ENCODE data around the gene ZNF616.
A peak's percentile ranks its signal among the peaks of the same experiment; 100 is the strongest.

ZNF616 gene

DNA sequence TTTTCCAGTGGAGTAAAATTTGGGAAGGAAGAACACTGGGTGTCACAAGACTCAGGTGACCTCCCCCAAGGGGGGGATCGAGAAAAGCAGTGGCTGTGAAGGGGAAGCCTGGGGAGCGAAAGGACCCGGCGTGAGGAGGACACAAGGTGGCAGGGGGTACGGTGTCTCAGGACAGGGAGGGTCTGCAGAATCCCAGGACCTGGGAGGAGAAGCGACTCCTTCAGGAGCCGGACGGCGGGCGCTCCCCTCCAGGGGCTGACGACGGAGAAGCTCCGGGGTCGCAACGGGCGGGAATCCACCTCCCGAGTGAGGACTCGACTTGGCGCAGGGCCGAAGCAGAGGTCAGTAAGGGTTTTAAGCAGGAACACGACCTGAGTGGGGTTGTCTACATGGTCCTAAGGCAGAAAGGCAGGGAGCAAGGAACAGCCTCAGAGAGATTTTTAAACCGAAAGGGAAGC, 31.2 kb upstream of the ZNF616 start:
- in situ Hi-C loops (cut with HindIII; ENCODE audit: low sequenced_read_pairs) = no loop called here
- DNase-seq (ENCODE audit: low read depth, low spot score) = no peak
- TF ChIP-seq, protein P1, sequence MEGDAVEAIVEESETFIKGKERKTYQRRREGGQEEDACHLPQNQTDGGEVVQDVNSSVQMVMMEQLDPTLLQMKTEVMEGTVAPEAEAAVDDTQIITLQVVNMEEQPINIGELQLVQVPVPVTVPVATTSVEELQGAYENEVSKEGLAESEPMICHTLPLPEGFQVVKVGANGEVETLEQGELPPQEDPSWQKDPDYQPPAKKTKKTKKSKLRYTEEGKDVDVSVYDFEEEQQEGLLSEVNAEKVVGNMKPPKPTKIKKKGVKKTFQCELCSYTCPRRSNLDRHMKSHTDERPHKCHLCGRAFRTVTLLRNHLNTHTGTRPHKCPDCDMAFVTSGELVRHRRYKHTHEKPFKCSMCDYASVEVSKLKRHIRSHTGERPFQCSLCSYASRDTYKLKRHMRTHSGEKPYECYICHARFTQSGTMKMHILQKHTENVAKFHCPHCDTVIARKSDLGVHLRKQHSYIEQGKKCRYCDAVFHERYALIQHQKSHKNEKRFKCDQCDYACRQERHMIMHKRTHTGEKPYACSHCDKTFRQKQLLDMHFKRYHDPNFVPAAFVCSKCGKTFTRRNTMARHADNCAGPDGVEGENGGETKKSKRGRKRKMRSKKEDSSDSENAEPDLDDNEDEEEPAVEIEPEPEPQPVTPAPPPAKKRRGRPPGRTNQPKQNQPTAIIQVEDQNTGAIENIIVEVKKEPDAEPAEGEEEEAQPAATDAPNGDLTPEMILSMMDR (IDR thresholded peaks at IDR 0.05; ENCODE audit: low read depth, low read length) = no peak
- H3K4me3 ChIP-seq (ENCODE audit: low read depth, low read length) = peak overlapping the region; percentile 88

DNA sequence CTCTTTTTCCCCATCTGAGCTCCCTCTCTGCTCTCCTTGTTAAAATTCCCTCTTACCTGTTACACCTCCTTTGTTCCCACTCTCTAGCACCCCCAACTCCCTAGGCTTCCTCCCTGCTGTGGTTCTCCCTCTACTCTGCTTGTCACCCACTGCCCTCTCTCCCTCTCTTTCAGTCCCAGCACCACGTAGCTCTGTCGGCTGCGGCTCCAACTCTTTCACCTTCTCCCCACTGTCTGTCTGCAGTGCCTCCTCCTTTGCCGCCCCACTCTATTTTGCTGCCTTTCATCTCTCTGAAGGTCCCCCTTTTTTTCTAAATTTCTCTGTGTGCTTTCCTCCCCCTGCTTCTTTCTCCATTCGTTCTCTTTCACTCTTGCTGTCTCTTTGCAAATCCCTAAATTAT, 30.6 kb upstream of the ZNF616 start:
- peak overlapping the region; percentile 88 for H3K4me3 ChIP-seq (ENCODE audit: low read depth, low read length)
- in situ Hi-C loops (cut with HindIII; ENCODE audit: low sequenced_read_pairs) = no loop called here
- no peak for DNase-seq (ENCODE audit: low read depth, low spot score)
- TF ChIP-seq, protein P1 (IDR thresholded peaks at IDR 0.05; ENCODE audit: low read depth, low read length) = no peak

DNA sequence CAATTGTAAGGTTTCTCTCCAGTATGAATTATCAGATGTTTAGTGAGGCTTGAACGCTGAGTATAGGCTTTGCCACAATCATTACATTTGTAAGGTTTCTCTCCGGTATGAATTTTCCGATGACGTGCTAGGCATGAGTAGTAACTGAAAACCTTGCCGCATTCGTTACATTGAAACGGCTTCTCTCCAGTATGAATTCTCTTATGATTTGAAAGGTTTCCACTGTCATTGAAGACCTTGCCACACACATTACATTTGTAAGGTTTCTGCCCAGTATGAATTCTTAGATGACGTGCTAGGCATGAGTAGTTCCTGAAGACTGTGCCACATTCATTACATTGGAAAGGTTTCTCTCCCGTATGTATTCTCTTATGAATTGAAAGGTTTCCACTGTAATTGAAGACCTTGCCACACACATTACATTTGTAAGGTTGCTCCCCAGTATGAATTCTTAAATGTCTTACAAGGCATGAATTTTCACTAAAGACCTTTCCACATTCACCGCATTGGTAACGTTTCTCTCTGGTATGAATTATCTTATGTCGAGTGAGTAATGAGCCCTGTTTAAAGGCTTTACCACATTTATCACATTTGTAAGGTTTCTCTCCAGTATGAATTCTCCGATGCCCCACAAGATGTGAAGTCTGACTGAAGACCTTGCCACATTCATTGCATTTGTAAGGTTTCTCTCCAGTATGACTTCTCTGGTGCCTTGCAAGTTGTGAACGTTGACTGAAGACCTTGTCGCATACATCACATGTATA, 16.0 kb upstream of the ZNF616 start:
- TF ChIP-seq, protein P1 (IDR thresholded peaks at IDR 0.05; ENCODE audit: low read depth, low read length) = no peak
- no peak for DNase-seq (ENCODE audit: low read depth, low spot score)
- in situ Hi-C loops (cut with HindIII; ENCODE audit: low sequenced_read_pairs) = no loop called here
- no peak overlapping the region for H3K4me3 ChIP-seq (ENCODE audit: low read depth, low read length)

DNA sequence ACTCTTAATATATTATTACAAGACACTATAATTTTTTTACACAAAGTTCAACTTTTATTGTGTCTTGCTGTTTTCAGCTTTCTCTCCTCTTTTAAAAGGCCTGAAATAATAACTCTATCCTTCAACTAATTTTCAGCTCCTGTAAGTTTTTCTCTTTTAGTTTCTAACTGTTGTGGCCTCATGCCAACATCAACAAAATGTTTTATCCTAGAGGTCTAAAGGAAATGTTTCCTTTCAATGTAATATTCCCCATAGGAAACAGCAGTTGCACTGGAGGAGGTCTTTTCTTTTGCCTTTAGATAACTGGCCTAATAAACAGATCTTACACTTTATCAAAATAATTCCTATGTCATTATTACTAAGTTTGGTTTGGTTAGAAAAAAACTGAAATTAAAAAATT, 8.5 kb upstream of the ZNF616 start:
- in situ Hi-C loops (cut with HindIII; ENCODE audit: low sequenced_read_pairs) = no loop called here
- TF ChIP-seq, protein P1 (IDR thresholded peaks at IDR 0.05; ENCODE audit: low read depth, low read length) = no peak
- H3K4me3 ChIP-seq (ENCODE audit: low read depth, low read length) = no peak overlapping the region
- no peak for DNase-seq (ENCODE audit: low read depth, low spot score)

DNA sequence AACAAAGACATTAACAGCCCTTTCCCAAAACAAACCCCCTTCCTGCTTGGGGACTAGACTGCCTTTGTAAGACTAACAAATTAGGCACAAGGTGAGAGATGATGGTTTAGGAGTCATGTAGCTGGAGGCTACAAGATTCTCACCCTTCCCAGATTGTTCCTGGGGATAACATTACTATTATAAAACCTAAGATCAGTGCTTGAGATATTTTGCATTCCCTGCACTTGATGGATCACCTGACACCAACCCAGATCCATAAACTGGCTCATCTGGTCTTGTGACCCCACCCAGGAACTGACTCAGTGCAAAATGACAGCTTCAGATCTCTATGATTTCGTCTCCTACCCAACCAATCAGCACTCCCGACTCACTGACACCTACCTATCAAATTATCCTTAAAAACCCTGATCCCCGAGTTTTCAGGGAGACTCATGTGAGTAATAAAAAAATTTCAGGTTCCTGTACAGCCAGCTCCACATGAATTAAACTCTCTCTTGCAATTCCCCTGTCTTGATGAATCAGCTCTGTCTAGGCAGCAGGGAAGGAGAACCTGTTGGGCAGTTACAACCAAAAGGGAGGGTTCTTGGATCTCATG, 2.4 kb upstream of the ZNF616 start:
- TF ChIP-seq, protein P1 (IDR thresholded peaks at IDR 0.05; ENCODE audit: low read depth, low read length) = no peak
- no peak for DNase-seq (ENCODE audit: low read depth, low spot score)
- no peak overlapping the region for H3K4me3 ChIP-seq (ENCODE audit: low read depth, low read length)
- in situ Hi-C loops (cut with HindIII; ENCODE audit: low sequenced_read_pairs) = no loop called here

DNA sequence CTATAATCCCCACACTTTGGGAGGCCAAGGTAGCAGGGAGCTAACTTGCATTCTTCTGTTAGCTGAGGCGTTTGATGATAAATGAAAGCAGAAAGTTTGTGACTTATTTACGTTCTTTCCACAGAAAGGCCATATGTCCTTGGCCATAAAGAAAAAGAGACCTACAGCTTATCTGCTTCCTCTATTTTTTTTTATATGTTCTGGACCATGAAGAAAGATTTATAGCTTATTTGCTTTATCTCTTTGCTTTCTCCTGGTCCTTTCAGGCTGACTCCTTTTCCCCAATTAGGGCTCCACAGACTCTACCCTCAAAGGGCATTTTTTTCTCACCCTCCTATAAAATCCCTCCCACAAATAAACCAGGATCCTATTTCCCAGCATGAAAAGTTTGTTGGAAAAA, 1.5 kb upstream of the ZNF616 start:
- H3K4me3 ChIP-seq (ENCODE audit: low read depth, low read length) = no peak overlapping the region
- TF ChIP-seq, protein P1 (IDR thresholded peaks at IDR 0.05; ENCODE audit: low read depth, low read length) = no peak
- DNase-seq (ENCODE audit: low read depth, low spot score) = no peak
- in situ Hi-C loops (cut with HindIII; ENCODE audit: low sequenced_read_pairs) = no loop called here

Measured in astrocyte of the spinal cord (primary cell).